H1 (cell line): ENCODE data around the gene GTF2A1L. TPM values are rescaled to one million over a fixed set of nuclear protein-coding genes. Genes with fewer than 3 reads are reported as not detected.

ENCODE experiments used
- CTCF ChIA-PET: fragments of 300-600 bp; sonication (Branson Sonifier 250); formaldehyde crosslinking; loops from one replicate; lab custom pipeline; 2021; ENCODE audit not compliant: partially characterized antibody; lab: Charles Lee
- POLR2A ChIA-PET: fragments of 300-600 bp; sonication (Branson Sonifier 250); formaldehyde crosslinking; loops from one replicate; lab custom pipeline; 2021; ENCODE audit warnings: inconsistent platforms; ENCODE audit not compliant: partially characterized antibody; lab: Charles Lee
- DNase-seq, 2 experiments: peaks; one replicate each; pipeline versions ENCODE4 v3.0.0 to v3.0.0-alpha.2; 2010 to 2022; ENCODE audit warnings: low spot score in 2 of 2, low read depth in 1 of 2, mixed read lengths in 1 of 2
- FAIRE-seq: peaks from 2 replicates; lab custom pipeline; 2011; peaks lifted over from hg19 to GRCh38; lab: Jason Lieb, UNC
- H2AFZ ChIP-seq: 2 replicates; pipeline ENCODE4 v1.8.1; 2012; ENCODE audit warnings: low read length, inconsistent platforms
- H2AK5ac ChIP-seq: 2 replicates; pipeline ENCODE4 v1.6.1; 2013; ENCODE audit warnings: low read depth, low read length
- H2BK120ac ChIP-seq: replicated peaks from 2 replicates; pipeline ENCODE3; 2013; ENCODE audit warnings: low read depth, low read length, inconsistent platforms
- H2BK12ac ChIP-seq: 2 replicates; pipeline ENCODE4 v1.6.1; 2013; ENCODE audit warnings: low read depth, low read length
- H2BK15ac ChIP-seq: 2 replicates; pipeline ENCODE4 v1.6.1; 2013; ENCODE audit warnings: low read length
- H2BK20ac ChIP-seq: 2 replicates; pipeline ENCODE4 v1.6.1; 2013; ENCODE audit warnings: low read length
- H2BK5ac ChIP-seq: 2 replicates; pipeline ENCODE4 v1.6.1; 2013; ENCODE audit warnings: low read depth, low read length
- H3K14ac ChIP-seq: 2 replicates; pipeline ENCODE4 v1.6.1; 2013; ENCODE audit warnings: inconsistent platforms; ENCODE audit not compliant: insufficient read length
- H3K18ac ChIP-seq: 2 replicates; pipeline ENCODE4 v1.6.1; 2013; ENCODE audit warnings: low read length; ENCODE audit errors: extremely low read depth
- H3K23ac ChIP-seq: 2 replicates; pipeline ENCODE4 v1.6.1; 2013; ENCODE audit warnings: inconsistent platforms; ENCODE audit not compliant: insufficient read length
- H3K23me2 ChIP-seq: 2 replicates; pipeline ENCODE4 v1.6.1; 2013; ENCODE audit warnings: low read depth, low read length
- H3K27ac ChIP-seq: 2 replicates; pipeline ENCODE4 v1.6.1; 2011; ENCODE audit warnings: low read depth, low read length, inconsistent platforms
- H3K27me3 ChIP-seq, 4 experiments: replicated peaks in 1 of 4; 1 replicate in 1 of 4; 2 replicates in 3 of 4; pipeline versions ENCODE4 v1.6.1 to v1.8.1; 2011 to 2013; ENCODE audit warnings: low read length in 3 of 4, mild to moderate bottlenecking in 3 of 4, inconsistent platforms in 2 of 4, mixed read lengths in 2 of 4, moderate library complexity in 1 of 4; ENCODE audit not compliant: control insufficient read depth in 3 of 4, insufficient read depth in 3 of 4; ENCODE audit errors: extremely low read depth in 1 of 4
- H3K36me3 ChIP-seq, 4 experiments: 2 replicates each; pipeline versions ENCODE4 v1.6.1 to v1.8.1; 2011 to 2013; ENCODE audit warnings: mild to moderate bottlenecking in 4 of 4, low read length in 3 of 4, moderate library complexity in 2 of 4, control low read depth in 1 of 4, inconsistent platforms in 1 of 4; ENCODE audit not compliant: insufficient read depth in 4 of 4, control insufficient read depth in 2 of 4
- H3K4ac ChIP-seq: replicated peaks from 2 replicates; pipeline ENCODE3; 2013; ENCODE audit warnings: low read length, low read depth, mixed read lengths, inconsistent platforms; ENCODE audit not compliant: insufficient read length
- H3K4me1 ChIP-seq, 4 experiments: replicated peaks in 1 of 4; 1 replicate in 1 of 4; 2 replicates in 3 of 4; pipeline versions ENCODE4 v1.6.1 to v1.8.1; 2011 to 2013; ENCODE audit warnings: low read length in 3 of 4, inconsistent platforms in 2 of 4, mixed read lengths in 1 of 4; ENCODE audit not compliant: insufficient read depth in 4 of 4, control insufficient read depth in 3 of 4
- H3K4me2 ChIP-seq, 2 experiments: 2 replicates each; pipeline versions ENCODE4 v1.6.1 to v1.8.1; 2011 to 2013; ENCODE audit warnings: low read depth in 2 of 2, low read length in 2 of 2, control low read depth in 1 of 2, inconsistent platforms in 1 of 2, mild to moderate bottlenecking in 1 of 2; ENCODE audit not compliant: insufficient read depth in 1 of 2
- H3K4me3 ChIP-seq, 4 experiments: fragments of 200-600, 300-600 bp in 1 of 4; sonication (generic), shearing (Covaris generic), sonication (Bioruptor Twin) in 1 of 4; 2 replicates each; pipeline versions ENCODE4 v1.5.1 to v1.8.1; 2011 to 2016; ENCODE audit warnings: low read length in 4 of 4, low read depth in 3 of 4, control low read depth in 2 of 4, inconsistent platforms in 2 of 4, mild to moderate bottlenecking in 2 of 4, mixed read lengths in 1 of 4, moderate library complexity in 1 of 4; ENCODE audit not compliant: insufficient read depth in 2 of 4; ENCODE audit errors: extremely low read depth in 1 of 4
- H3K56ac ChIP-seq: replicated peaks from 2 replicates; pipeline ENCODE3; 2013; ENCODE audit warnings: low read depth, mild to moderate bottlenecking, mixed read lengths, low read length, inconsistent platforms; ENCODE audit not compliant: insufficient read length
- H3K79me1 ChIP-seq: 2 replicates; pipeline ENCODE4 v1.6.1; 2013; ENCODE audit warnings: low read depth, low read length, control low read depth
- H3K79me2 ChIP-seq, 2 experiments: 2 replicates each; pipeline versions ENCODE4 v1.6.1 to v1.8.1; 2012 to 2013; ENCODE audit warnings: low read length in 2 of 2, mild to moderate bottlenecking in 2 of 2, inconsistent platforms in 1 of 2; ENCODE audit not compliant: insufficient read depth in 2 of 2, control insufficient read depth in 1 of 2
- H3K9ac ChIP-seq, 4 experiments: replicated peaks in 1 of 4; 1 replicate in 1 of 4; 2 replicates in 3 of 4; pipeline versions ENCODE4 v1.6.1 to v1.8.1; 2011 to 2013; ENCODE audit warnings: low read depth in 3 of 4, low read length in 3 of 4, control low read depth in 2 of 4, mild to moderate bottlenecking in 2 of 4, moderate library complexity in 2 of 4, inconsistent platforms in 1 of 4; ENCODE audit errors: extremely low read depth in 1 of 4
- H3K9me3 ChIP-seq, 2 experiments: 2 replicates each; pipeline versions ENCODE4 v1.6.1 to v1.8.1; 2012 to 2013; ENCODE audit warnings: mild to moderate bottlenecking in 2 of 2, moderate library complexity in 2 of 2, control low read depth in 1 of 2, inconsistent platforms in 1 of 2, low read depth in 1 of 2, low read length in 1 of 2, mixed read lengths in 1 of 2; ENCODE audit not compliant: insufficient read depth in 2 of 2
- H4K20me1 ChIP-seq, 2 experiments: replicated peaks in 1 of 2; 2 replicates each; pipeline versions ENCODE3 to v1.8.1; 2011 to 2013; ENCODE audit warnings: inconsistent platforms in 2 of 2, low read length in 2 of 2, mild to moderate bottlenecking in 1 of 2; ENCODE audit not compliant: insufficient read depth in 2 of 2, control insufficient read depth in 1 of 2
- H4K5ac ChIP-seq: 2 replicates; pipeline ENCODE4 v1.6.1; 2013; ENCODE audit warnings: low read length, low read depth, mixed read lengths, inconsistent platforms; ENCODE audit not compliant: insufficient read length
- H4K8ac ChIP-seq: 2 replicates; pipeline ENCODE4 v1.8.0; 2013; ENCODE audit warnings: mild to moderate bottlenecking, moderate library complexity, low read length, inconsistent platforms; ENCODE audit not compliant: insufficient read depth; ENCODE audit errors: extremely low read depth
- H4K91ac ChIP-seq: replicated peaks from 2 replicates; pipeline ENCODE3; 2013; ENCODE audit warnings: low read length, mixed read lengths, inconsistent platforms; ENCODE audit not compliant: insufficient read length
- CEBPB ChIP-seq: IDR thresholded peaks from 2 replicates; pipeline ENCODE4 v1.6.1; 2012; ENCODE audit warnings: low read depth, low read length
- EGR1 ChIP-seq: IDR thresholded peaks from 2 replicates; pipeline ENCODE4 v1.6.1; 2011; ENCODE audit warnings: low read depth, low read length, borderline replicate concordance
- GTF2F1 ChIP-seq: IDR thresholded peaks from 2 replicates; pipeline ENCODE4 v1.6.1; 2012; ENCODE audit warnings: low read depth, low read length, improper control_type of control experiment, borderline replicate concordance
- JUN ChIP-seq: IDR thresholded peaks from 2 replicates; pipeline ENCODE4 v1.6.1; 2011; ENCODE audit warnings: low read depth, mild to moderate bottlenecking, improper control_type of control experiment, low read length
- JUND ChIP-seq: IDR thresholded peaks from 2 replicates; pipeline ENCODE4 v1.6.1; 2011; ENCODE audit warnings: mild to moderate bottlenecking, improper control_type of control experiment, low read length
- KDM4A ChIP-seq: IDR thresholded peaks from one replicate; pipeline ENCODE4 v1.7.1; 2012; ENCODE audit warnings: low read depth, mild to moderate bottlenecking, moderate library complexity, low read length, inconsistent platforms; ENCODE audit not compliant: severe bottlenecking
- KDM5A ChIP-seq: fragments of 200-600 bp; IDR thresholded peaks from 2 replicates; pipeline ENCODE4 v1.7.1; 2012; ENCODE audit warnings: mild to moderate bottlenecking, low read length, inconsistent platforms, mixed read lengths
- MAFK ChIP-seq: IDR thresholded peaks from 2 replicates; pipeline ENCODE4 v1.6.1; 2012; ENCODE audit warnings: low read depth, mild to moderate bottlenecking, improper control_type of control experiment, low read length
- NRF1 ChIP-seq: IDR thresholded peaks from 2 replicates; pipeline ENCODE4 v1.6.1; 2011; ENCODE audit warnings: mild to moderate bottlenecking, low read depth, low read length, improper control_type of control experiment
- POU5F1 ChIP-seq: IDR thresholded peaks from 2 replicates; pipeline ENCODE4 v1.6.1; 2011; ENCODE audit warnings: low read depth, mild to moderate bottlenecking, low read length, moderate library complexity
- RAD21 ChIP-seq, 2 experiments: IDR thresholded peaks in 1 of 2; conservative IDR thresholded peaks in 1 of 2; 2 replicates each; pipeline ENCODE4 v1.6.1; 2011; ENCODE audit warnings: low read depth in 2 of 2, low read length in 2 of 2, improper control_type of control experiment in 1 of 2, inconsistent platforms in 1 of 2, mild to moderate bottlenecking in 1 of 2, moderate library complexity in 1 of 2
- SP2 ChIP-seq: IDR thresholded peaks from 2 replicates; pipeline ENCODE4 v1.6.1; 2012; ENCODE audit warnings: mild to moderate bottlenecking, low read length, inconsistent platforms
- TAF1 ChIP-seq: IDR thresholded peaks from 2 replicates; pipeline ENCODE4 v1.6.1; 2011; ENCODE audit warnings: mild to moderate bottlenecking, low read depth, low read length
- TCF12 ChIP-seq: IDR thresholded peaks from 2 replicates; pipeline ENCODE4 v1.6.1; 2011; ENCODE audit warnings: low read depth, mild to moderate bottlenecking, low read length
- ZNF274 ChIP-seq: IDR thresholded peaks from 2 replicates; pipeline ENCODE4 v1.7.0; 2012; ENCODE audit warnings: low read length, borderline replicate concordance; ENCODE audit errors: extremely low read depth
- WGBS, 2 experiments: shearing (Covaris generic) in 1 of 2; methylation state at CpG; one replicate each; pipeline versions ENCODE4 v1.1.6 to v1.1.7; 2013 to 2015; ENCODE audit warnings: low lambda C conversion rate in 2 of 2, mixed read lengths in 2 of 2, inconsistent platforms in 1 of 2, low coverage in 1 of 2, missing lambda C conversion rate in 1 of 2; ENCODE audit not compliant: insufficient replicate concordance in 2 of 2, insufficient coverage in 1 of 2, insufficient read length in 1 of 2; ENCODE audit errors: extremely low coverage in 1 of 2, missing lambda C conversion rate in 1 of 2; 5-methylcytosine and 5-hydroxymethylcytosine counted together
- polyA plus RNA-seq, 7 experiments: library from polyadenylated mRNA; depleted of rRNA in 3 of 7; stranded (reverse) in 5 of 7; unstranded in 2 of 7; fragments of >200 nt in 5 of 7; fragments of 200-250 nt in 2 of 7; gene quantifications; 1 replicate in 5 of 7; 2 replicates in 1 of 7; 4 replicates in 1 of 7; pipeline versions ENCODE4 v1.2.1 to v1.2.3, GENCODE V29; 2011 to 2013; ENCODE audit warnings: missing spikeins in 2 of 7, mixed read lengths in 2 of 7
- total RNA-seq: library from RNA; stranded (reverse); fragmentation: NEBNext Ultra II Directional; extraction: Animal tissue kit (Norgen Biotek cat#: 25700); gene quantifications from 2 replicates; pipeline ENCODE4 v1.2.1, GENCODE V29; 2021

Gene GTF2A1L
- total and polyA plus RNA-seq, 2 of the 8 experiments (the other 6 are each of a cell fraction or from before 2014, with no cell fraction given): 0.18 TPM; not detected in 1

DNA sequence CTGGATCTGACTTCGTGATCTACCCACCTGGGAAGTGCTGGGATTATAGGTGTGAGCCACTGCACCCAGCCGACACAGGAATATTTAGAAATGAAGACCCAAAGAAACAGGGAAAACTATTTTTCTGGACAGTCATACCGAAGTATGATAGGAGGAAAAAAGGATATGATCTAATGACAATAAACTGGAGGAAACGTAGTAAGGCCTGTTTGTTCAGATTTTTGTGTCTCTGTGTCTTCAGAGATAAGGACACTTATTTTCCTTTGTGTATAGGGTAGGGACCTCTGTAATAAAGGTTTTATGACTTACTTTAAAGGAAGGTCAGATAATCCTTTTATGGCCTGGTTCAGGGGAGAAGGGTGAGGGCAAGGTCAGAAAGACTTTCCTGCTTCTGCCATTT, 55.9 kb downstream of the GTF2A1L start:
- 93% methylated on average over 4 of the region's 4 CpGs; no CpG with 5 or more reads in 1 of the 2 experiments for WGBS, 2 experiments
- no peak overlapping the region for H3K4me3 ChIP-seq

More for the DNA sequence above, 55.9 kb downstream of the GTF2A1L start:
- Histone ChIP-seq H3K23me2 (no peaks in the 10 kb centered on the region; the same call in 1 of the 2 replicates), H3K9me3 (no peaks in the 10 kb centered on the region; a peak in 1 of 4 replicates), H3K27ac (no peak overlapping the region), H3K36me3 (no peaks in the 10 kb centered on the region), H3K18ac (no peak overlapping the region), H4K91ac (no peak overlapping the region), H3K9ac (no peak overlapping the region), H3K4ac (no peak overlapping the region), H4K8ac (no peak overlapping the region), H3K4me2 (no peak overlapping the region), H3K79me1 (no peaks in the 10 kb centered on the region), H4K20me1 (no peaks in the 10 kb centered on the region), H2AFZ (no peak overlapping the region), H2BK5ac (no peak overlapping the region), H3K14ac (no peak overlapping the region), H3K56ac (no peak overlapping the region), H3K4me1 (no peaks in the 10 kb centered on the region), H3K23ac (no peak overlapping the region), H2AK5ac (no peak overlapping the region), H2BK15ac (no peak overlapping the region), H3K27me3 (no peaks in the 10 kb centered on the region), H2BK120ac (no peak overlapping the region), H2BK12ac (no peak overlapping the region), H2BK20ac (no peak overlapping the region), H3K79me2 (no peaks in the 10 kb centered on the region), H4K5ac (no peak overlapping the region)
- no peak for DNase-seq
- no peak for FAIRE-seq
- POLR2A ChIA-PET: no interaction called here
- CTCF ChIA-PET: no interaction called here
- no peak for TF ChIP-seq RAD21 (IDR thresholded peaks at IDR 0.05 in 1 of 2, conservative IDR thresholded peaks at IDR 0.05 in 1 of 2; ENCODE audit: low read depth in 2 of 2, low read length in 2 of 2)
- no peak for TF ChIP-seq CEBPB
- TF ChIP-seq KDM4A: no peak
- TF ChIP-seq KDM5A: no peak
- no peak for TF ChIP-seq POU5F1
- no peak for TF ChIP-seq GTF2F1
- TF ChIP-seq TCF12: no peak
- no peak for TF ChIP-seq JUND
- no peak for TF ChIP-seq NRF1
- TF ChIP-seq EGR1: no peak
- no peak for TF ChIP-seq SP2
- TF ChIP-seq ZNF274: no peak
- TF ChIP-seq MAFK: no peak
- no peak for TF ChIP-seq JUN
- no peak for TF ChIP-seq TAF1
